CD14-positive monocyte (primary cell): ENCODE results near the gene LTBP4. TPM values are rescaled to one million over a fixed set of nuclear protein-coding genes. Genes with fewer than 3 reads are reported as not detected.

Source experiments
- DNase-seq, 3 donors: peaks; one replicate each; pipeline ENCODE4 v3.0.0-alpha.2; 2011 to 2022
- H2AFZ ChIP-seq: 2 replicates; pipeline ENCODE4 v1.6.0; 2012; ENCODE audit warnings: mild to moderate bottlenecking, low read depth, low read length, inconsistent platforms; ENCODE audit not compliant: insufficient read depth, poor library complexity, severe bottlenecking
- H3K27ac ChIP-seq, 2 donors: 1 replicate in 1 of 2; 2 replicates in 1 of 2; pipeline ENCODE4 v1.5.1; 2012 to 2013; ENCODE audit warnings: low read length in 2 of 2, control low read depth in 1 of 2, inconsistent platforms in 1 of 2, low read depth in 1 of 2, mild to moderate bottlenecking in 1 of 2
- H3K27me3 ChIP-seq, 2 donors: one replicate each; pipeline versions ENCODE4 v1.6.0 to v1.6.1; 2011 to 2013; ENCODE audit warnings: low read length in 2 of 2; ENCODE audit not compliant: control insufficient read depth in 2 of 2, insufficient read depth in 2 of 2
- H3K36me3 ChIP-seq, 2 donors: replicated peaks in 1 of 2; 1 replicate in 1 of 2; 2 replicates in 1 of 2; pipeline versions ENCODE4 v1.5.1 to v1.6.1; 2012 to 2013; ENCODE audit warnings: low read length in 2 of 2, control low read depth in 1 of 2, inconsistent platforms in 1 of 2, mild to moderate bottlenecking in 1 of 2; ENCODE audit not compliant: insufficient read depth in 2 of 2, control insufficient read depth in 1 of 2
- H3K4me1 ChIP-seq, 2 donors: 1 replicate in 1 of 2; 2 replicates in 1 of 2; pipeline versions ENCODE4 v1.5.1 to v1.6.1; 2012 to 2013; ENCODE audit warnings: low read length in 2 of 2, control low read depth in 1 of 2, inconsistent platforms in 1 of 2, mild to moderate bottlenecking in 1 of 2, moderate library complexity in 1 of 2; ENCODE audit not compliant: insufficient read depth in 2 of 2, control insufficient read depth in 1 of 2
- H3K4me2 ChIP-seq: replicated peaks from 2 replicates; pipeline ENCODE3; 2012; ENCODE audit warnings: low read length, moderate library complexity, mild to moderate bottlenecking; ENCODE audit not compliant: poor library complexity, severe bottlenecking; ENCODE audit errors: extremely low read depth
- H3K4me3 ChIP-seq, 3 experiments: fragments of 200-600 bp in 1 of 3; sonication (generic) in 1 of 3; replicated peaks in 1 of 3; 1 replicate in 2 of 3; 2 replicates in 1 of 3; pipeline ENCODE4 v1.5.1; 2011 to 2013; ENCODE audit warnings: low read length in 3 of 3, mild to moderate bottlenecking in 3 of 3, control low read depth in 2 of 3, low read depth in 2 of 3, inconsistent platforms in 1 of 3, moderate library complexity in 1 of 3
- H3K79me2 ChIP-seq: 2 replicates; pipeline ENCODE4 v1.6.0; 2012; ENCODE audit warnings: mild to moderate bottlenecking, control low read depth, inconsistent platforms, low read length, moderate library complexity; ENCODE audit not compliant: insufficient read depth
- H3K9ac ChIP-seq: 2 replicates; pipeline ENCODE4 v1.6.0; 2017; ENCODE audit warnings: low read length, mild to moderate bottlenecking; ENCODE audit not compliant: insufficient read depth, poor library complexity, severe bottlenecking
- H3K9me3 ChIP-seq, 2 donors: replicated peaks in 1 of 2; 1 replicate in 1 of 2; 2 replicates in 1 of 2; pipeline versions ENCODE4 v1.5.1 to v1.6.1; 2012 to 2013; ENCODE audit warnings: low read length in 2 of 2, control low read depth in 1 of 2; ENCODE audit not compliant: control insufficient read depth in 1 of 2, insufficient read depth in 1 of 2
- H4K20me1 ChIP-seq: 2 replicates; pipeline ENCODE4 v1.6.0; 2012; ENCODE audit warnings: mild to moderate bottlenecking, low read length, control low read depth, moderate library complexity; ENCODE audit not compliant: insufficient read depth
- H3K27ac Mint-ChIP-seq, 7 donors: one replicate each; pipeline ENCODE4 v1.8.0; 2020; ENCODE audit warnings: mild to moderate bottlenecking in 7 of 7, mixed read lengths in 7 of 7, moderate library complexity in 6 of 7, inconsistent platforms in 2 of 7
- H3K27me3 Mint-ChIP-seq, 3 donors: one replicate each; pipeline ENCODE4 v1.8.0; 2021 to 2022; ENCODE audit warnings: low read depth in 3 of 3, mild to moderate bottlenecking in 3 of 3, mixed read lengths in 3 of 3, moderate library complexity in 3 of 3, inconsistent platforms in 1 of 3
- H3K36me3 Mint-ChIP-seq, 2 donors: one replicate each; pipeline ENCODE4 v1.8.0; 2020; ENCODE audit warnings: mixed read lengths in 2 of 2, inconsistent platforms in 1 of 2, mild to moderate bottlenecking in 1 of 2
- H3K4me1 Mint-ChIP-seq: one replicate; pipeline ENCODE4 v1.8.0; 2020; ENCODE audit warnings: mild to moderate bottlenecking, mixed read lengths
- H3K4me3 Mint-ChIP-seq, 2 donors: one replicate each; pipeline ENCODE4 v1.8.0; 2020; ENCODE audit warnings: mild to moderate bottlenecking in 2 of 2, mixed read lengths in 2 of 2, moderate library complexity in 1 of 2
- H3K9me3 Mint-ChIP-seq, 7 donors: one replicate each; pipeline ENCODE4 v1.8.0; 2020 to 2022; ENCODE audit warnings: mixed read lengths in 7 of 7, mild to moderate bottlenecking in 6 of 7, moderate library complexity in 6 of 7, inconsistent platforms in 2 of 7
- CTCF ChIP-seq: fragments of 200-600 bp; IDR thresholded peaks from one replicate; pipeline ENCODE4 v1.8.0; 2022; ENCODE audit warnings: antibody characterized with exemption, mild to moderate bottlenecking
- WGBS: methylation state at CpG from one replicate; pipeline ENCODE4 v1.1.5; 2013; ENCODE audit warnings: missing lambda C conversion rate; ENCODE audit not compliant: insufficient coverage; 5-methylcytosine and 5-hydroxymethylcytosine counted together
- intact Hi-C, 2 donors: fragments of 100-400 bp; cut with micrococcal nuclease; formaldehyde crosslinking; loops; one replicate each; pipeline versions ENCODE4 v1.15.0 to v1.15.1; 2023
- polyA plus RNA-seq, 3 donors: library from polyadenylated mRNA; depleted of rRNA in 1 of 3; unstranded in 2 of 3; stranded (reverse) in 1 of 3; fragments of 300-500 nt in 2 of 3; fragments of >200 nt in 1 of 3; fragmentation: Illumina TruSeq in 2 of 3; gene quantifications; 1 replicate in 2 of 3; 2 replicates in 1 of 3; pipeline ENCODE4 v1.2.3, GENCODE V29; 2012 to 2021

The LTBP4 gene
- polyA plus RNA-seq, 3 donors = 3.8 to 38.7 (median 8.0) TPM

GRCh38 chr19:40597329-40597838, 3.8 kb upstream of the LTBP4 start:
- peaks cover 16 to 17% of the 10 kb centered on the region in 2 donors for H3K36me3 Mint-ChIP-seq
- TF ChIP-seq CTCF = no peak
- WGBS = 13% methylated on average over 18 of the region's 18 CpGs
- H3K9ac ChIP-seq = no peak overlapping the region
- no peaks in the 10 kb centered on the region for H3K36me3 ChIP-seq
- H3K27ac Mint-ChIP-seq = peak overlapping the region in 3 of 7 donors; percentile 26 to 79 (median 30)
- H3K27me3 Mint-ChIP-seq = peaks cover 67 to 83% (median 77%) of the 10 kb centered on the region in 3 donors
- no peak overlapping the region for H3K27ac ChIP-seq
- H3K4me1 ChIP-seq = peaks cover 31 to 52% of the 10 kb centered on the region in 2 donors
- peaks cover 43% of the 10 kb centered on the region for H3K4me1 Mint-ChIP-seq
- no peaks in the 10 kb centered on the region for H4K20me1 ChIP-seq
- peaks cover 46 to 70% of the 10 kb centered on the region in 2 donors for H3K27me3 ChIP-seq
- H3K4me3 Mint-ChIP-seq = peak overlapping the region; percentile 53 to 78
- peak overlapping the region; percentile 62 for H3K4me2 ChIP-seq
- DNase-seq = no peak
- intact Hi-C loops = loop anchor here in 1 of 2 donors (2.0 kb wide), 1 partner anchor 27 kb away; no protein-coding TSS in a partner anchor
- peak overlapping the region in 1 of 3 experiments; percentile 28 for H3K4me3 ChIP-seq
- peaks cover 0 to 21% of the 10 kb centered on the region in 2 donors for H3K9me3 ChIP-seq
- peaks cover 0 to 37% (median 15%) of the 10 kb centered on the region in 7 donors for H3K9me3 Mint-ChIP-seq
- no peak overlapping the region for H2AFZ ChIP-seq
- H3K79me2 ChIP-seq = no peaks in the 10 kb centered on the region

GRCh38 chr19:40598121-40598917, 2.9 kb upstream of the LTBP4 start:
- 1% methylated on average over 28 of the region's 46 CpGs for WGBS
- peaks cover 76 to 92% (median 86%) of the 10 kb centered on the region in 3 donors for H3K27me3 Mint-ChIP-seq
- Histone ChIP-seq H3K79me2 (no peaks in the 10 kb centered on the region), H4K20me1 (no peaks in the 10 kb centered on the region), H3K36me3 (no peaks in the 10 kb centered on the region), H3K27ac (no peak overlapping the region), H3K9ac (no peak overlapping the region), H3K27me3 (peaks cover 54 to 80% of the 10 kb centered on the region in 2 donors), H3K4me3 (no peak overlapping the region), H2AFZ (no peak overlapping the region), H3K4me1 (peaks cover 32 to 57% of the 10 kb centered on the region in 2 donors), H3K9me3 (peaks cover 0 to 21% of the 10 kb centered on the region in 2 donors), H3K4me2 (no peak overlapping the region)
- H3K36me3 Mint-ChIP-seq = peaks cover 17 to 20% of the 10 kb centered on the region in 2 donors
- H3K4me3 Mint-ChIP-seq = peak overlapping the region in 1 of 2 donors; percentile 93
- peak; percentile 77 to 84 (median 83) for DNase-seq
- H3K9me3 Mint-ChIP-seq = peaks cover 0 to 38% (median 17%) of the 10 kb centered on the region in 7 donors
- TF ChIP-seq CTCF = peak; percentile 95
- intact Hi-C loops = loop anchor here (1.0 to 2.0 kb wide), 3 partner anchors 52 to 69 kb away; no protein-coding TSS in a partner anchor
- H3K27ac Mint-ChIP-seq = peak overlapping the region in 1 of 7 donors; percentile 52
- H3K4me1 Mint-ChIP-seq = peaks cover 50% of the 10 kb centered on the region
